Omental fat pad (tissue), 4 donors: ENCODE results near the gene NIPSNAP2. TPM values are rescaled to one million over a fixed set of nuclear protein-coding genes. Genes with fewer than 3 reads are reported as not detected.
"Not testable (repeated sequence)": the region's sequence is repeated elsewhere in the genome, so short reads cannot be mapped to it uniquely, and the experiment has no call there.

Experiments
- ATAC-seq: fragments of 150-250 bp; one replicate; pipeline ENCODE4 v1.9.1; 2016; ENCODE audit warnings: mild to moderate bottlenecking, moderate library complexity; ENCODE audit not compliant: low FRiP score
- DNase-seq: peaks from one replicate; pipeline ENCODE4 v3.0.0-alpha.2; 2019; ENCODE audit warnings: low spot score
- CTCF ChIP-seq, 3 donors: fragments of 450-650 bp; IDR thresholded peaks; one replicate each; pipeline ENCODE4 v1.5.1; 2016 to 2017; ENCODE audit warnings: antibody characterized with exemption in 3 of 3, mild to moderate bottlenecking in 3 of 3, moderate library complexity in 2 of 3
- total RNA-seq, 4 donors: library from RNA; depleted of rRNA; stranded (reverse); fragments of >200 nt; gene quantifications; one replicate each; pipeline ENCODE4 v1.1.0, GENCODE V29; 2016

The NIPSNAP2 gene
- total RNA-seq, 4 donors from 2014 or later = 43.6 to 73.3 (median 67.2) TPM

GRCh38 chr7:56028942-56029630 is 64.7 kb downstream of the NIPSNAP2 start:
- ATAC-seq = no peak
- no peak for TF ChIP-seq CTCF (IDR thresholded peaks at IDR 0.05)
- DNase-seq = no peak

DNA sequence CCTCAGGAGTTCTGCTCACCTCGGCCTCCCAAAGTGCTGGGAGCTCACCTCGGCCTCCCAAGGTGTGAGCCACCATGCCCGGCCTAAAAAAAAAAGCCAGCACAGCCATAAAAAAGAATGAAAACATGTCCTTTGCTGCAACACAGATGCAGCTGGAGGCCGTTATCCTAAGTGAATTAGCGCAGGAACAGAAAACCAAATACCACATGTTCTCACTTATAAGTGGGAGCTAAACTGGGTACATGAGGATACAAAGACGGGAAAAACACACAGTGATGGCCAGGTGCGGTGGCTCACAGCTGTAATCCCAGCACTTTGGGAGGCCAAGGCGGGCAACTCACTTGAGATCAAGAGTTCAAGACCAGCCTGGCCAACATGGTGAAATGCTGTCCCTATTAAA is 66.0 kb downstream of the NIPSNAP2 start:
- ATAC-seq (no peak), DNase-seq (no peak)
- TF ChIP-seq CTCF (IDR thresholded peaks at IDR 0.05) = no peak

GRCh38 chr7:56031556-56031955 is 67.2 kb downstream of the NIPSNAP2 start:
- ATAC-seq, DNase-seq: not testable (repeated sequence)

GRCh38 chr7:56032578-56032977 is 68.2 kb downstream of the NIPSNAP2 start:
- DNase-seq, ATAC-seq: not testable (repeated sequence)

- ATAC-seq (peak; percentile 78), DNase-seq (no peak)
- no peak for TF ChIP-seq CTCF (IDR thresholded peaks at IDR 0.05)
These were observed 69.5 kb downstream of the NIPSNAP2 start for GRCh38 chr7:56033671-56034432.

DNA sequence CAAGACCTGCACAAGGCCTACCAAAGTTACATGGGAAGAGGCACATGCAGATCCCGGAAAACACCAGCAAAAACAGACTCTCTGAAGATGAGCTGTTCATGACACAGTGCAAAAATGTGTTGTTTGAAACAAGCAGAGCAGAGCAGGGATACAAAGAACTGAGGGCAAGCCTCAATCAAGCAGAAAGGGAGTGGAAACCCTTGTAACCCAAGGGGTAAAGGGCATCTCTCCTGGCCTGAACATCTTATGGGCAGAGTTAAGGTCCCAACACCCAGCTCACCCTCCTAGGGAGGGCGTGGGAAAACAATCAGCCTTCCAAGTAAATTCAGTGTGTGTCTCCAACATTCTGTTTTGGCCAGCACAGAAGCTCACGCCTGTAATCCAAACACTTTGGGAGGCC is 76.3 kb downstream of the NIPSNAP2 start:
- TF ChIP-seq CTCF (IDR thresholded peaks at IDR 0.05) = no peak
- DNase-seq (no peak), ATAC-seq (no peak)

- not testable (repeated sequence) for DNase-seq, ATAC-seq
These were observed 81.4 kb downstream of the NIPSNAP2 start for GRCh38 chr7:56045758-56046157.

- ATAC-seq (no peak), DNase-seq (no peak)
- TF ChIP-seq CTCF (IDR thresholded peaks at IDR 0.05) = no peak
These were observed 82.5 kb downstream of the NIPSNAP2 start for GRCh38 chr7:56046721-56047445.

GRCh38 chr7:56047446-56048116 is 83.2 kb downstream of the NIPSNAP2 start:
- not testable (repeated sequence) for DNase-seq, ATAC-seq
